ENCODE results near the gene IER3.

The IER3 gene

GRCh38 chr6:30744054-30744805, at the start of gene IER3:
Gene IER3 (minus strand): TSS chr6:30744547. CDS start chr6:30744518, 29 bp downstream.
- peak; percentile 94 for DNase-seq

GRCh38 chr6:30793521-30794194, 49.3 kb upstream of the IER3 start:
- peak; percentile 33 for DNase-seq

- no peak for DNase-seq
These were observed 48.4 kb upstream of the IER3 start for GRCh38 chr6:30792786-30793185.

- DNase-seq: no peak
These were observed 46.5 kb upstream of the IER3 start for GRCh38 chr6:30790724-30791383.

- no peak for DNase-seq
These were observed 45.3 kb upstream of the IER3 start for GRCh38 chr6:30789606-30790005.

- DNase-seq: no peak
These were observed 43.6 kb upstream of the IER3 start for GRCh38 chr6:30787954-30788353.

- DNase-seq: no peak
These were observed 38.2 kb upstream of the IER3 start for GRCh38 chr6:30782425-30783014.

GRCh38 chr6:30781743-30782424, 37.5 kb upstream of the IER3 start:
- peak; percentile 94 for DNase-seq

- peak; percentile 88 for DNase-seq
These were observed 37.0 kb upstream of the IER3 start for GRCh38 chr6:30781395-30781742.

GRCh38 chr6:30780642-30780920, 36.2 kb upstream of the IER3 start:
- DNase-seq: no peak

GRCh38 chr6:30779850-30780641, 35.7 kb upstream of the IER3 start:
- no peak for DNase-seq

- DNase-seq: no peak
These were observed 33.8 kb upstream of the IER3 start for GRCh38 chr6:30778001-30778635.

GRCh38 chr6:30777155-30777485, 32.8 kb upstream of the IER3 start:
- DNase-seq: no peak

- DNase-seq: no peak
These were observed 32.2 kb upstream of the IER3 start for GRCh38 chr6:30776390-30777154.

GRCh38 chr6:30775104-30775503, 30.8 kb upstream of the IER3 start:
- no peak for DNase-seq

- no peak for DNase-seq
These were observed 30.4 kb upstream of the IER3 start for GRCh38 chr6:30774701-30775100.

GRCh38 chr6:30770592-30770991, 26.2 kb upstream of the IER3 start:
- no peak for DNase-seq

GRCh38 chr6:30769853-30770524, 25.6 kb upstream of the IER3 start:
- peak; percentile 82 for DNase-seq

- peak; percentile 98 for DNase-seq
These were observed 24.9 kb upstream of the IER3 start for GRCh38 chr6:30769088-30769852.

- no peak for DNase-seq
These were observed 24.3 kb upstream of the IER3 start for GRCh38 chr6:30768634-30769087.

Measured in kidney glomerular epithelial cell (primary cell).